Fibroblast of skin of back (primary cell): ENCODE measurements around the gene WDR6. TPM values are rescaled to one million over a fixed set of nuclear protein-coding genes. Genes with fewer than 3 reads are reported as not detected.

ENCODE experiments used
- DNase-seq: peaks from one replicate; pipeline ENCODE4 v3.0.0-alpha.2; 2013
- polyA plus RNA-seq, 2 experiments: library from polyadenylated mRNA; unstranded; fragments of 120-200 nt; gene quantifications; one replicate each; pipeline ENCODE4 v1.2.1, GENCODE V29; 2013; ENCODE audit not compliant: insufficient read length in 2 of 2

WDR6 gene, protein sequence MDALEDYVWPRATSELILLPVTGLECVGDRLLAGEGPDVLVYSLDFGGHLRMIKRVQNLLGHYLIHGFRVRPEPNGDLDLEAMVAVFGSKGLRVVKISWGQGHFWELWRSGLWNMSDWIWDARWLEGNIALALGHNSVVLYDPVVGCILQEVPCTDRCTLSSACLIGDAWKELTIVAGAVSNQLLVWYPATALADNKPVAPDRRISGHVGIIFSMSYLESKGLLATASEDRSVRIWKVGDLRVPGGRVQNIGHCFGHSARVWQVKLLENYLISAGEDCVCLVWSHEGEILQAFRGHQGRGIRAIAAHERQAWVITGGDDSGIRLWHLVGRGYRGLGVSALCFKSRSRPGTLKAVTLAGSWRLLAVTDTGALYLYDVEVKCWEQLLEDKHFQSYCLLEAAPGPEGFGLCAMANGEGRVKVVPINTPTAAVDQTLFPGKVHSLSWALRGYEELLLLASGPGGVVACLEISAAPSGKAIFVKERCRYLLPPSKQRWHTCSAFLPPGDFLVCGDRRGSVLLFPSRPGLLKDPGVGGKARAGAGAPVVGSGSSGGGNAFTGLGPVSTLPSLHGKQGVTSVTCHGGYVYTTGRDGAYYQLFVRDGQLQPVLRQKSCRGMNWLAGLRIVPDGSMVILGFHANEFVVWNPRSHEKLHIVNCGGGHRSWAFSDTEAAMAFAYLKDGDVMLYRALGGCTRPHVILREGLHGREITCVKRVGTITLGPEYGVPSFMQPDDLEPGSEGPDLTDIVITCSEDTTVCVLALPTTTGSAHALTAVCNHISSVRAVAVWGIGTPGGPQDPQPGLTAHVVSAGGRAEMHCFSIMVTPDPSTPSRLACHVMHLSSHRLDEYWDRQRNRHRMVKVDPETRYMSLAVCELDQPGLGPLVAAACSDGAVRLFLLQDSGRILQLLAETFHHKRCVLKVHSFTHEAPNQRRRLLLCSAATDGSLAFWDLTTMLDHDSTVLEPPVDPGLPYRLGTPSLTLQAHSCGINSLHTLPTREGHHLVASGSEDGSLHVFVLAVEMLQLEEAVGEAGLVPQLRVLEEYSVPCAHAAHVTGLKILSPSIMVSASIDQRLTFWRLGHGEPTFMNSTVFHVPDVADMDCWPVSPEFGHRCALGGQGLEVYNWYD
- polyA plus RNA-seq (2013, experiment 1 of 2; ENCODE audit: insufficient read length): 79.3 TPM
- 68.7 TPM for polyA plus RNA-seq (2013, experiment 2 of 2; ENCODE audit: insufficient read length)

DNA sequence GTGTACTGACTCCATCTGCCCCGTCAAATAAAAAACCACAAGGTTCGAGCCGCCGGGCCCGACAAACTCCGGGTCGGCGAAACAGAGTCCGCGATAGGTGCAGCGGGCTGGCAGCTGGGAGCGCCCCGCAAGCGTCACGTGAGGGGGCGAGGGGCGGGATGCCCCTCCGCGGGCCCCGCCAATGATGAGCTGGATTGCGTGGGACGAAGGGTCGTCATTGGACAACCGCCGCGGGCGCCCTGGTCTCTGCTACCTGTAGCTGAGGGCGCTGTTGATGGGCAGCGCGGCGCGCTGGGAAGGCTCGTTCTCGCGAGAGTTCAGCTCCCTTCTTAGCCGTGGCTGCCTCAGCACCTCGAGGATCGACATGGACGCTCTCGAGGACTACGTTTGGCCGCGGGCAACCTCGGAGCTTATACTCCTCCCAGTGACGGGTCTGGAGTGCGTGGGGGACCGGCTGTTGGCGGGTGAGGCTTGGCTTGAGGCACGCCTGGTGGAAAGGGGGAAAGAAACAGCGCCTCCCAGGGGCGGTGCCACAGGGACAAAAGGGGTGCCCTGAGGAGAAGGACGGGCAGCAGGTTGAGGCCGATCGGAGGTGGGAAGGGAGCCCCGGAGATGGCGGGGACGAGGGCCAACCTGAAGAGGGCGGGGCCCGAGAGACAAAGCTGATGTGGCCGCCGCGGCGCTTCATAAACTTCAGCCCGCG lies at the start of gene WDR6:
TSS of gene WDR6 (plus strand) at position 324 of the 703 bp plus-strand sequence. CDS start at position 365, 41 bp downstream.
- peak; percentile 97 for DNase-seq

DNA sequence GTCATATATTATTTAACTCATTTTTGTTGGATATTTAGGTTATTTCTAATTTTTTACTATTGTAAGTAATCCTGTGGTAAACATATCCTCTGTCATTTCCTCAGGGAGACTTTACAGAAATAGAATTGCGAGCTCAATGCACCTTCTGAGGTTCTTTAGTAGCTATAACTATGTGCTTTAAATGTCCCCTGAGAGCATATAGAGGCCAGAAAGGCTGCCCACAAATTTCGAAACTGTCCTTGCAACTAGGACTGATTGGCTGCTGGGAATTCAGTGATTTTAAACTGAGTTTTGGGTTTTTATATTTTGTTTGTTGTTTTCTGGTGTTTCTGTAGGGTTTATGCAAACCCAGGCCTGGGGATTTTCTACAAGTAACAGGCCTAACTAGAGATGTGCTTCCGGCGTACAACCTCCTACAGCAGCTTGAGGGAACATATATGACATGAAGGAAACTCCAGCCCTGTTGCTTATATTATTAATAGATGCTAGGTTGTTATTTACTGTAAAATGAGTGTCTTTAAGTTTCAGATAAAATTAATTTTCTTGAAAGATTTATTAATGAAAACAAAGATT lies 46.3 kb upstream of the WDR6 start:
- DNase-seq: no peak

DNA sequence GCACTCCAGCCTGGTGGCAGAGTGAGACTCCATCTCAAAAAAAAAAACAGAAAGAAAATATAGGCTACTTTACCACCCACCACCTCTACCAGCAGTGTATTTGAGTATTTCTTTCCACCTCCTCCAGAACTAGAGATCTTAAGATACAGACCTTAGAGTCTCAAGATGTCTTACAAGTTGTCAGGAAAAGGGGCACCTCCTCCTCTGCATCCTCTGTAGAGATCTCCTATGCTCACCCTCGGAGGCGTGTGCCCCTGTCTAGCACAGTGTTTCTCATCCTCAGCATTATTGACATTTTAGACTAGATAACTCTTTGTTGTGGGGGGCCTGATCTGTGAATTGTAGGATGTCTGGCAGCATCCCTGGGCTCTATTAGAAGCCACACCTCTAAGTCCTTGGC lies 44.9 kb upstream of the WDR6 start:
- no peak for DNase-seq

DNA sequence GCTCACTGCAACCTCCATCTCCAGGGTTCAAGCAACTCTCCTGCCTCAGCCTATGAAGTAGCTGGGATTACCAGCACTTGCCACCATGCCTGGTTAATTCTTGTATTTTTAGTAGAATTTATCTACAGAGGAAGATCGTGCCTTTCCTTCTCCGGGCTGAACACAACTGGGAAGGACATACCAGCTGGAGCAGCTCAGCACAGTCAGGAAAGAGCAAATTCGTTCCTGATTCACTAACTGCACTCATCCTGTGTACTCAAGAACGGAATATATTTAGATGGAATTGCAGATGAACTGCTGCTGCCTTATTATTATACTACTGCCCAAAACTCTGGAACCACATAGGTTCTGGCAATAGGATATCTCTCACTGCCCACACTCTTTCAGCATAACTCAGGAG lies 44.3 kb upstream of the WDR6 start:
- no peak for DNase-seq

DNA sequence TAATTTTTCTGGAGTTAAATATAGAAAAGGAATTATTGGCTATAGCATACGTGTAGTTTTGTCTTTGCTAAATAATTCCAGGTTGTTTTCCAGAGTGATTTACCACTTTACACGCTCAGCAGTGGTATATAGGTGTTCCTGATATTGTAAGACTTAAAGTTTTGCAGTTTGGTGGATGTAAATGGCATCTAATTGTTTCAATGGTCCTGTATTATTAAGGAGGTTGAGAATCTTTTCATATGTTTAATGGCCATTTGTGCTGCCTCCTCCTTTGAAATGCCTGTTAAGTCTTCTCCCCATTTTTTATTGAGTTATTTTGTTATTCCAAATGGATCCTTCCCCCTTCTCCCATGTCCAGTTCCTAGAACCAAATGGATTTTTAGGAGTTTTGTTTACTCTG lies 43.6 kb upstream of the WDR6 start:
- DNase-seq: no peak

DNA sequence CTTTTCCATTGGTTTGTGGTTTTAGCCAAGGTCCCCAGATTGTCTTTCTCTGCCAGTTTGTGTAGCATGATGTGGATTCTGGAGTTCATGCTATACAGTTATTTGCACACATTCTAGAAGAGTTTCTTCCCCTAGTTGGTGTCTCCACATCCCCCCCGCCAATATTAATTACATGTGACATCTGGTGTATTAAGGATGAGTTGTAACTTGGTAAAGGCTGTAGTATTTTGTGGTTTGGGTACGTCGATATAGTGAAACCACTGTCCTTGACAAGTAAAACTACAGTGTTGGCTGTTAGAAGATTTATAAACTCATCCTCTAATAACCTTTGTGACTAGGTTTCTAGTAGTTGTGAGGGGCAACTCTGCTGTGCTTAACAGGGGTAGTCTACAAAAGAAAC lies 40.8 kb upstream of the WDR6 start:
- no peak for DNase-seq

DNA sequence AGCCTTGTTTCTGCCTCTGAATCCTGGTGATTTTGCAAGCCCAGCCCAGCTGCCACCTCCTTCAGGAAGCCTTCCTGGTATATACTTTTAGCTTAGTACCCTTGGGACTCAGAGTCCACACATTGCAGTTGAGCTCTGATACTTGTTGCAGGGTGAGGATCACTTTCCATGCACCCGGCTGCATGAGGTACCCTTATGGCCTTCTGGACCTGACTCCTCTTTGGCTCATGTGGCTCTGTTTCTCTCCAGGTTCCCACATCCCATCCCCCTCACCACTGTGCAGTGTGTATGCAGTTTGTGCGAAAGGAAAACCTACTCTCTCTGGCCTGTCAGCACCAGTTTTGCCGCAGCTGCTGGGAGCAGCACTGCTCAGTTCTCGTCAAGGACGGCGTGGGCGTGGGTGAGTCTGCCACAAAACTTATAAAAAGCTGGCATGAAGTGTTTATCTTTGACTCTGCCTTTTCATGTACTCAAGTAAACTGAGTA lies 40.3 kb upstream of the WDR6 start:
- DNase-seq: no peak

DNA sequence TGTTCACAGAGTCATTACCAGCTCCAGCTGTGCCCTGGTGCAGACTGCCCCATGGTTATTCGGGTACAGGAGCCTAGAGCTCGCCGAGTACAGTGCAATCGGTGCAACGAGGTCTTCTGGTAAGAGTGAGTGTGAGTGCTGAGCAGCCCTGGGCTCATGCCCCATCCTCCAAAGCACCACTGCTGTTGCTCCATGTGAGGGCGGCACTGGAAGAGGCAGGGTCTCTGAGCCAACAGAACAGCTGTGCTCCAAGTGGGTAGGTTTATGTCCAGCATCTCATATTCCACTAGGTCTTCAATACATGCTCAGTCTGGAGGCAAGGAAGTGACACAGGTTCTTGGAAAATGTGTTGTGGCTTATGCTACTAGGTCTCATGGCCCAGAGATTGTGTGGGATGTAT lies 36.6 kb upstream of the WDR6 start:
- DNase-seq: no peak

DNA sequence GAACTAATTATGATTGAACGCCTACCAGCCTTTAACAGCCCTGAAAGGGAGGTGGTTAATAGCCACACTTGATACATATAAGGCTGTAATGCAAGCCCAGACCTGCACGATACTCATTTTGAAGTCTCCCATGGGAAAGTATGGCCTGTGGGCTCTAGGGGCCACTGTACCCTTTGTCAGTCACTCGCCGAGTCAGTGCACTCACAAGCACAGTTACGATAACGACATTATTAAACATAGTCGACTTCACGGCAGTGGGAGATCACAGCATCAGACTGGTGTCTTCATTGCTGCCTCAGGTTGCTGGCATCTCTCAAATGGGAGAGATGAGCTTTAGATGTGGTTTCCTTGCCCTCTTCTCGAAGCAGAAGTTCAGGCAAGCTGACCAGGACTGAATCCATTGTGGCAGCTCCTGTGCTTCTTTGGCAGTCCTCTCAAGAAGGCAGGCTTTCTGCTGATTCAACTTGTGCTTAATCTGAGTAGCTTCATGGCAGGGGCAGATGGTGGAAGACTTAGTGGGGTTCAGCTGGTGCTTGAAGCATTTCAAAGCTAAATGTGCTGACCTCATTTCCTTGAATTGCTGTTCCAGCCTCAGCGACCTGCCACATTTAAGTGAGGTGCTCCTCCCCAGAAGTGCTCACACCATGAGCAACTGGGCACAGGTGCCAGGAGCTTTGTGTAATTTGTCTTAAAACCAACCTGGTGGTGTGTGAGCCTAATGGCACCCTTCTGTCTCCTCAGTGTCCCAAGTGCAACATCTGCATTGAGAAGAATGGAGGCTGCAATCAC lies 32.9 kb upstream of the WDR6 start:
- DNase-seq: no peak

DNA sequence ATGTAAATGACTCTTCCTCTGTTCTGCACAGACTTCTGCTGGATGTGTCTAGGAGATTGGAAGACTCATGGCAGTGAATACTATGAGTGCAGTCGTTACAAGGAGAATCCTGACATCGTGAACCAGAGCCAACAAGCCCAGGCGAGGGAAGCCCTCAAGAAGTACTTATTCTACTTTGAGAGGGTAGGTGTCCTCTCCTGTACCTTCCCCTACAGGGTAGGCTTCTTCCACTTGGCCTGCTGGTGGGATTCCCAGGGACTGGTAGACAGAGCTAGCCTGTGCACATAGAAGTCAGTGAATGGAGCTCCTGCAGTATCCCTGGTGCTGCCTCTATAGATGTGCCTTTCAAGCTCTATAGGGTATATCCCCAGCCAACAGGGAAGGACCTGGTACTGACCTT lies 27.7 kb upstream of the WDR6 start:
- no peak for DNase-seq

DNA sequence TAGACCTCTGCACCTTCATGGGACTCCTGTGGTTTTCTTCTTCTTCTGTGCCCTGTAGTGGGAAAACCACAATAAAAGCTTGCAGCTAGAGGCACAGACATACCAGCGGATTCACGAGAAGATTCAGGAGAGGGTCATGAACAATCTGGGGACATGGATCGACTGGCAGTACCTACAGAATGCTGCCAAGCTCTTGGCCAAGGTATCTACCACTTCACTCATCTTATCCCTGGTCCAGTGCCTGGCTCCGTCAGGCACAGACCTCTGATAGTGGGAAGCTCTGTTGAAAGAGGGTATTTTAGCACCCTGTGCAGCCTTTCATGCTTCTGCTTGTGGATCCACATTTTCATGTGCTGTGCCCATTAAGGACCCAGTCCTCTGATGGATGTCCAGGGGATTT lies 26.9 kb upstream of the WDR6 start:
- DNase-seq: no peak

DNA sequence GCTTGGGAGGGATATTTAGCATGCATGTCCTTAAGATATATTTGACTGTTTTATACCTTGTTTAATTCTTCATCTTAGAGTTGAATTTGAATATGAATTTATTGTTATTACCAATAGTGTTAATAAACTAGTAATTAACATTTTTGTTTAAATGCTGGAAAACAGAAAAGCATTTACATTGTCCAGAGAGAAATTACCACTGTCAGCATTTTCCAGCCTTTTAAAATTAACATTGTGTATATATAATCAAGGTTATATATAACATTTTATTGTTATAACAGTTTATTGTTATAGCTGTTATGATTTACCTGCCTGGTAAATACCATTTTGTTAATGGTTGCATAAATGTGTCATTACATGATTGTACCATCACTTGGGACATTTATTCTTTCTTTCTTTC lies 25.2 kb upstream of the WDR6 start:
- no peak for DNase-seq

DNA sequence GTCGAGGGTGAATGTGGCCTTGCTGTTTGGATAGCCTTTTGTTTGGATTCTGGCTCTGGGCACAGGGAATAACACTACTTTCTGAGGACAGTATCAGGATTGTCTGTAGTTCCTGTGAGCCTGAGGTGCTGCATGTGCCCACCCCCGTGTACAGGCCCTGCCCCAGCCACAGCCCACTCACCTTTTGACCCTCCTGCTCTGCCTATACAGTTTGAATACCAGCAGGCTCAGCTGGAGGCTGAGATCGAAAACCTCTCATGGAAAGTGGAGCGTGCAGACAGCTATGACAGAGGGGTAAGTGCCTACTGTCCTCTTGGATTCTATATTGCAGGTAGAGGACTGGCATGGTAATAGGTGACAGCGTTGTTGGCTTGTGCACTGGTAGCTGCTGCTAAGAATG lies 24.5 kb upstream of the WDR6 start:
- DNase-seq: no peak

DNA sequence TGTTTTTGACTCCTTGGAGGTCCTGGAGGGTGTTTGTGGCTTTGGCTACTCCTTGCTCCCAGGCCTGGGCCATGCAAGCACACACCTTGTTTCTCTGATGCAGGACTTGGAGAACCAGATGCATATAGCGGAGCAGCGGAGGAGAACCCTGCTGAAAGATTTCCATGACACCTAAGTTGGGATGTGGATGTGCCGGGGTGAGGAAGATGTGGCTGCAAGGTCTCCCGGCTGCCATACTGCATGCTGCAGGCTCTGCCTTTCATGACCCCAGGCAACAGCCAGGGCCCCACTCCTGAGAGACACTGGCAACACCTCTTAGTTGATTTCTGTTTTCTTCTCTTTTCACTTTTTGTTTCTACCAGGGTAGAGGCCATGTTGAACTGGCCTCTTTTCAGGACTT lies 24.1 kb upstream of the WDR6 start:
- DNase-seq: no peak

DNA sequence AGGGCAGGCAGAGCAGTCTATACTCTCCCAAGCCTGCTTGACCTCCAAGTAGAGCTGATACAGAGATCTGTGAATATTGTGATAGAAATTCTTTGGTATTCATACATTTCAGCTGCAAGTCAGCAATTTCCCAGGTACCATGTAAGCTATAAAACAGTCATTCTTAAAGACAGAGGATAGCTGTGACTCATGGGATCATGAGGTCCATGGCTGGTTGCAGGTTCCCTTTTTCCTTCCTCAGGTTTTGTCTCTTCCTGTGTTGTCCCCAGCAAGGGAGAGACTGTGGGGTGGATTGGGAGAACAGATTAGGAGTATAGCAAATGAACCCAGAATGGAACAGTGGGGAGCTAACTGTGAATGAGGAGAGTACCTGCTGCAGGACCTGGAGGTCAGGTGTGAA lies 22.5 kb upstream of the WDR6 start:
- no peak for DNase-seq

DNA sequence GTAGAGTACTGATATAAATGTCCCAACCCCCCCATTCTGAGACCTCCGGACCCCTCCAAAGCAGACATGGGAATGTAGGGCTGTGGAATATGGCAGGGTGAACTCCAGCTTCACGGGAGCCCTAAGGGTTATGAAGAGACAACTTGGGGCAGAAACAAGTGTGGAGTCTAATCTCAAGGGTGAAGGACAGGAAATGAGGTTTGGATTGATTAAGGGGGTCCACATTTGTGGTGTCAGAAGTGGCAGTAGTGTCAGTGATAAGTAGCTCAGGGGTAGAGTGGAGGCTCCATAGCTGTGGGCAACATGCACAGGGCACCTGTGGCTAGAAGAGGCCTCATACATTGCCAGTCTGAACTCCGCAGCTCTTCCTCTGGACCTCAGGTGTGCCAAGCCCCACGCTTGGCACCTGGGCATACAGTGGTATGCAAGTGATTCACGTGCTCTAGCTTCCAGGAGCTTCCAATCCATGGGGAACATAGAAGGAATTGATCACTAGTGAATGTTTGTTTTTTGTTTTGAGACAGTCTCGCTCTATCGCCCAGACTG lies 21.3 kb upstream of the WDR6 start:
- no peak for DNase-seq

DNA sequence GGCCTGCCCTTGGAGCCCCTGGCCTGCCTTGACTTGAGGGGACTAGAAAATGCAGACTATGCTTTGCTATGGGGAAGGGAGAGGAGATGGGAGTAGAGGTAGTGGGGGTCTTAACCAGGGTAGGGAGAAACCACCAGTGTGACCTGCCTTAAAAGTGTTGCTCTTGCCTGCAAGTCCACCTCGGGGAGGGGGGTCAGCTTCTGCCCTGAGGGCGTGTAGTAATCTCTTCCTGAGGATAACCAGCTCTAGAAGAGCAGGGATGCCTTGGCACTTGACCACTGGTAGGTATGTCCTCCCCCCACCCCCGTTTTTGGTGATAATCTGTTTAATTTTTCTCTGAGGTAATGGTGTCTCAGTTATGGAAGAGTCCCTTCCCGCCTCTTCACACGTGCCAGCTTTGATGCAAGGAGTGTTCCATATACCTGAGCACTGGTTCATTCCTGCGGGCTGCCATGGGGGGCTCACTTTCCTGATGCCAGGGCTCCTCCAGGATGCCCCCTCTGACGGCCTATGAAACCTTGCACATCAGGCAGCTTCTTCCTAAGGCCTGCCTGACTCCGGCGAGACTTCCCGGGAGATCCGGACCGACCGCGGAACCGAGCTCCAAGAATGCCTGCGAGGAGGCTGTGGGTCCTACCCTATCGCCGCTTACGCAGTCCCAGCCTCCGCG lies 17.9 kb upstream of the WDR6 start:
- DNase-seq: no peak

DNA sequence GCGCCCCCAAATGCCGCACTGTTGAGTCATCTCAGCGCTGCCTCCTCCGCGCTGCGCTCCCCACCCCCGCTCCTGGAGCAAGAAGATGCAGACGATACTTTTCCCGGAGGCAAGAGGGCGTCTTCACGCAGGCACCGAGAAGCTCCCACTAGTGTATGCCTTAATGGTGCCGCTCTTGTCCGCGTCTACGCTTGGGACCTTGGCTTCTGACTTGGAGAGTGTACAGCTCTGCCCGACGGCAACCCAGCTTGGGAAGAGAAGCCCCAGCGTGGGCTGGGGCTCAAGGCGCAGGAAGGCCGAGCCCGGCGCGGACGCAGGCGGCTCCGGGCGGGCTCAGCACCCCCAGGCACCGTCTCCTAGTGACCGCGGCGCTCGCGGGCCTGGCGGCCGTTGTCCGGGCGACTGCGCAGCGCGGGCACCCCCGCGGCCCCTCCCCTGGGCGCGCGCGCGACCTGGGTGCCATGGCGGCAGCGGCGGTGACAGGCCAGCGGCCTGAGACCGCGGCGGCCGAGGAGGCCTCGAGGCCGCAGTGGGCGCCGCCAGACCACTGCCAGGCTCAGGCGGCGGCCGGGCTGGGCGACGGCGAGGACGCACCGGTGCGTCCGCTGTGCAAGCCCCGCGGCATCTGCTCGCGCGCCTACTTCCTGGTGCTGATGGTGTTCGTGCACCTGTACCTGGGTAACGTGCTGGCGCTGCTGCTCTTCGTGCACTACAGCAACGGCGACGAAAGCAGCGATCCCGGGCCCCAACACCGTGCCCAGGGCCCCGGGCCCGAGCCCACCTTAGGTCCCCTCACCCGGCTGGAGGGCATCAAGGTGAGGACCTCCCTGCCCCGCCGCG lies 17.2 kb upstream of the WDR6 start, which contains the start of gene P4HTM:
TSS of gene P4HTM (plus strand) at position 446 of the 840 bp plus-strand sequence. CDS start at position 462, 16 bp downstream.
- peak; percentile 93 for DNase-seq
